H1 (cell line): ENCODE data around the gene WDFY1. TPM values are rescaled to one million over a fixed set of nuclear protein-coding genes. Genes with fewer than 3 reads are reported as not detected.

ENCODE experiments used
- CTCF ChIA-PET: fragments of 300-600 bp; sonication (Branson Sonifier 250); formaldehyde crosslinking; loops from one replicate; lab custom pipeline; 2021; ENCODE audit not compliant: partially characterized antibody; lab: Charles Lee
- POLR2A ChIA-PET: fragments of 300-600 bp; sonication (Branson Sonifier 250); formaldehyde crosslinking; loops from one replicate; lab custom pipeline; 2021; ENCODE audit warnings: inconsistent platforms; ENCODE audit not compliant: partially characterized antibody; lab: Charles Lee
- DNase-seq, 2 experiments: peaks; one replicate each; pipeline versions ENCODE4 v3.0.0 to v3.0.0-alpha.2; 2010 to 2022; ENCODE audit warnings: low spot score in 2 of 2, low read depth in 1 of 2, mixed read lengths in 1 of 2
- FAIRE-seq: peaks from 2 replicates; lab custom pipeline; 2011; peaks lifted over from hg19 to GRCh38; lab: Jason Lieb, UNC
- H2AFZ ChIP-seq: 2 replicates; pipeline ENCODE4 v1.8.1; 2012; ENCODE audit warnings: low read length, inconsistent platforms
- H2AK5ac ChIP-seq: 2 replicates; pipeline ENCODE4 v1.6.1; 2013; ENCODE audit warnings: low read depth, low read length
- H2BK120ac ChIP-seq: replicated peaks from 2 replicates; pipeline ENCODE3; 2013; ENCODE audit warnings: low read depth, low read length, inconsistent platforms
- H2BK12ac ChIP-seq: 2 replicates; pipeline ENCODE4 v1.6.1; 2013; ENCODE audit warnings: low read depth, low read length
- H2BK15ac ChIP-seq: 2 replicates; pipeline ENCODE4 v1.6.1; 2013; ENCODE audit warnings: low read length
- H2BK20ac ChIP-seq: 2 replicates; pipeline ENCODE4 v1.6.1; 2013; ENCODE audit warnings: low read length
- H2BK5ac ChIP-seq: 2 replicates; pipeline ENCODE4 v1.6.1; 2013; ENCODE audit warnings: low read depth, low read length
- H3K14ac ChIP-seq: 2 replicates; pipeline ENCODE4 v1.6.1; 2013; ENCODE audit warnings: inconsistent platforms; ENCODE audit not compliant: insufficient read length
- H3K18ac ChIP-seq: 2 replicates; pipeline ENCODE4 v1.6.1; 2013; ENCODE audit warnings: low read length; ENCODE audit errors: extremely low read depth
- H3K23ac ChIP-seq: 2 replicates; pipeline ENCODE4 v1.6.1; 2013; ENCODE audit warnings: inconsistent platforms; ENCODE audit not compliant: insufficient read length
- H3K23me2 ChIP-seq: 2 replicates; pipeline ENCODE4 v1.6.1; 2013; ENCODE audit warnings: low read depth, low read length
- H3K27ac ChIP-seq: 2 replicates; pipeline ENCODE4 v1.6.1; 2011; ENCODE audit warnings: low read depth, low read length, inconsistent platforms
- H3K27me3 ChIP-seq, 4 experiments: replicated peaks in 1 of 4; 1 replicate in 1 of 4; 2 replicates in 3 of 4; pipeline versions ENCODE4 v1.6.1 to v1.8.1; 2011 to 2013; ENCODE audit warnings: low read length in 3 of 4, mild to moderate bottlenecking in 3 of 4, inconsistent platforms in 2 of 4, mixed read lengths in 2 of 4, moderate library complexity in 1 of 4; ENCODE audit not compliant: control insufficient read depth in 3 of 4, insufficient read depth in 3 of 4; ENCODE audit errors: extremely low read depth in 1 of 4
- H3K36me3 ChIP-seq, 4 experiments: 2 replicates each; pipeline versions ENCODE4 v1.6.1 to v1.8.1; 2011 to 2013; ENCODE audit warnings: mild to moderate bottlenecking in 4 of 4, low read length in 3 of 4, moderate library complexity in 2 of 4, control low read depth in 1 of 4, inconsistent platforms in 1 of 4; ENCODE audit not compliant: insufficient read depth in 4 of 4, control insufficient read depth in 2 of 4
- H3K4ac ChIP-seq: replicated peaks from 2 replicates; pipeline ENCODE3; 2013; ENCODE audit warnings: low read length, low read depth, mixed read lengths, inconsistent platforms; ENCODE audit not compliant: insufficient read length
- H3K4me1 ChIP-seq, 4 experiments: replicated peaks in 1 of 4; 1 replicate in 1 of 4; 2 replicates in 3 of 4; pipeline versions ENCODE4 v1.6.1 to v1.8.1; 2011 to 2013; ENCODE audit warnings: low read length in 3 of 4, inconsistent platforms in 2 of 4, mixed read lengths in 1 of 4; ENCODE audit not compliant: insufficient read depth in 4 of 4, control insufficient read depth in 3 of 4
- H3K4me2 ChIP-seq, 2 experiments: 2 replicates each; pipeline versions ENCODE4 v1.6.1 to v1.8.1; 2011 to 2013; ENCODE audit warnings: low read depth in 2 of 2, low read length in 2 of 2, control low read depth in 1 of 2, inconsistent platforms in 1 of 2, mild to moderate bottlenecking in 1 of 2; ENCODE audit not compliant: insufficient read depth in 1 of 2
- H3K4me3 ChIP-seq, 4 experiments: fragments of 200-600, 300-600 bp in 1 of 4; sonication (generic), shearing (Covaris generic), sonication (Bioruptor Twin) in 1 of 4; 2 replicates each; pipeline versions ENCODE4 v1.5.1 to v1.8.1; 2011 to 2016; ENCODE audit warnings: low read length in 4 of 4, low read depth in 3 of 4, control low read depth in 2 of 4, inconsistent platforms in 2 of 4, mild to moderate bottlenecking in 2 of 4, mixed read lengths in 1 of 4, moderate library complexity in 1 of 4; ENCODE audit not compliant: insufficient read depth in 2 of 4; ENCODE audit errors: extremely low read depth in 1 of 4
- H3K56ac ChIP-seq: replicated peaks from 2 replicates; pipeline ENCODE3; 2013; ENCODE audit warnings: low read depth, mild to moderate bottlenecking, mixed read lengths, low read length, inconsistent platforms; ENCODE audit not compliant: insufficient read length
- H3K79me1 ChIP-seq: 2 replicates; pipeline ENCODE4 v1.6.1; 2013; ENCODE audit warnings: low read depth, low read length, control low read depth
- H3K79me2 ChIP-seq, 2 experiments: 2 replicates each; pipeline versions ENCODE4 v1.6.1 to v1.8.1; 2012 to 2013; ENCODE audit warnings: low read length in 2 of 2, mild to moderate bottlenecking in 2 of 2, inconsistent platforms in 1 of 2; ENCODE audit not compliant: insufficient read depth in 2 of 2, control insufficient read depth in 1 of 2
- H3K9ac ChIP-seq, 4 experiments: replicated peaks in 1 of 4; 1 replicate in 1 of 4; 2 replicates in 3 of 4; pipeline versions ENCODE4 v1.6.1 to v1.8.1; 2011 to 2013; ENCODE audit warnings: low read depth in 3 of 4, low read length in 3 of 4, control low read depth in 2 of 4, mild to moderate bottlenecking in 2 of 4, moderate library complexity in 2 of 4, inconsistent platforms in 1 of 4; ENCODE audit errors: extremely low read depth in 1 of 4
- H3K9me3 ChIP-seq, 2 experiments: 2 replicates each; pipeline versions ENCODE4 v1.6.1 to v1.8.1; 2012 to 2013; ENCODE audit warnings: mild to moderate bottlenecking in 2 of 2, moderate library complexity in 2 of 2, control low read depth in 1 of 2, inconsistent platforms in 1 of 2, low read depth in 1 of 2, low read length in 1 of 2, mixed read lengths in 1 of 2; ENCODE audit not compliant: insufficient read depth in 2 of 2
- H4K20me1 ChIP-seq, 2 experiments: replicated peaks in 1 of 2; 2 replicates each; pipeline versions ENCODE3 to v1.8.1; 2011 to 2013; ENCODE audit warnings: inconsistent platforms in 2 of 2, low read length in 2 of 2, mild to moderate bottlenecking in 1 of 2; ENCODE audit not compliant: insufficient read depth in 2 of 2, control insufficient read depth in 1 of 2
- H4K5ac ChIP-seq: 2 replicates; pipeline ENCODE4 v1.6.1; 2013; ENCODE audit warnings: low read length, low read depth, mixed read lengths, inconsistent platforms; ENCODE audit not compliant: insufficient read length
- H4K8ac ChIP-seq: 2 replicates; pipeline ENCODE4 v1.8.0; 2013; ENCODE audit warnings: mild to moderate bottlenecking, moderate library complexity, low read length, inconsistent platforms; ENCODE audit not compliant: insufficient read depth; ENCODE audit errors: extremely low read depth
- H4K91ac ChIP-seq: replicated peaks from 2 replicates; pipeline ENCODE3; 2013; ENCODE audit warnings: low read length, mixed read lengths, inconsistent platforms; ENCODE audit not compliant: insufficient read length
- ASH2L ChIP-seq: fragments of 200-600, 300-600 bp; sonication (generic); IDR thresholded peaks from one replicate; pipeline ENCODE4 v1.7.1; 2017; ENCODE audit warnings: low read length
- CBX8 ChIP-seq: fragments of 300-800, 300-1000 bp; sonication (generic); IDR thresholded peaks from 2 replicates; pipeline ENCODE4 v1.7.1; 2016; ENCODE audit warnings: low read depth, low read length, borderline replicate concordance
- KDM1A ChIP-seq: fragments of 200-600, 300-600 bp; sonication (generic); IDR thresholded peaks from 2 replicates; pipeline ENCODE4 v1.7.1; 2016; ENCODE audit warnings: mild to moderate bottlenecking, low read length, borderline replicate concordance
- KDM5A ChIP-seq: fragments of 200-600 bp; IDR thresholded peaks from 2 replicates; pipeline ENCODE4 v1.7.1; 2012; ENCODE audit warnings: mild to moderate bottlenecking, low read length, inconsistent platforms, mixed read lengths
- MAFK ChIP-seq: IDR thresholded peaks from 2 replicates; pipeline ENCODE4 v1.6.1; 2012; ENCODE audit warnings: low read depth, mild to moderate bottlenecking, improper control_type of control experiment, low read length
- WGBS, 2 experiments: shearing (Covaris generic) in 1 of 2; methylation state at CpG; one replicate each; pipeline versions ENCODE4 v1.1.6 to v1.1.7; 2013 to 2015; ENCODE audit warnings: low lambda C conversion rate in 2 of 2, mixed read lengths in 2 of 2, inconsistent platforms in 1 of 2, low coverage in 1 of 2, missing lambda C conversion rate in 1 of 2; ENCODE audit not compliant: insufficient replicate concordance in 2 of 2, insufficient coverage in 1 of 2, insufficient read length in 1 of 2; ENCODE audit errors: extremely low coverage in 1 of 2, missing lambda C conversion rate in 1 of 2; 5-methylcytosine and 5-hydroxymethylcytosine counted together
- polyA plus RNA-seq, 7 experiments: library from polyadenylated mRNA; depleted of rRNA in 3 of 7; stranded (reverse) in 5 of 7; unstranded in 2 of 7; fragments of >200 nt in 5 of 7; fragments of 200-250 nt in 2 of 7; gene quantifications; 1 replicate in 5 of 7; 2 replicates in 1 of 7; 4 replicates in 1 of 7; pipeline versions ENCODE4 v1.2.1 to v1.2.3, GENCODE V29; 2011 to 2013; ENCODE audit warnings: missing spikeins in 2 of 7, mixed read lengths in 2 of 7
- total RNA-seq: library from RNA; stranded (reverse); fragmentation: NEBNext Ultra II Directional; extraction: Animal tissue kit (Norgen Biotek cat#: 25700); gene quantifications from 2 replicates; pipeline ENCODE4 v1.2.1, GENCODE V29; 2021

Gene WDFY1
- total and polyA plus RNA-seq, 2 of the 8 experiments (the other 6 are each of a cell fraction or from before 2014, with no cell fraction given), result 68.4 to 94.7 TPM

DNA sequence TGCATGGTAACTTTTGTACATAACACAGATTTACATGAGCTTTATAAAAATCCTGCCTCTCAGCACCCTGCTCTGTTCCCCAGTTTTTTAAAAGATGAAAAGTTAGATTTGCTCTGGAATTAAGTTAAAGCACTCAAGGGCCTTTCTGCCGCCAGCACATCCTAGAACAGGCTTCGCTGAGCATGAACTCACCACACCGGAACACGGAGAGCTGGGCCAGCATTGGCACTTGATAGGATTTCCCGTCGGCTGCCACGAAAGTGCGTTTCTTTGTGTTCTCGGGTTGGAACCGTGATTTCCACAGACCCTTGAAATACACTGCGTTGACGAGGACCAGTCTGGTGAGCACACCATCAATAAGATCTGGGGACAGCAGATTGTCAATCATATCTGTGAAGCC is 46.5 kb upstream of the WDFY1 start:
- Histone ChIP-seq H3K4me3 (no peak overlapping the region), H2BK20ac (no peak overlapping the region), H3K9me3 (no peaks in the 10 kb centered on the region), H4K20me1 (peaks cover 0 to 3% of the 10 kb centered on the region in 2 experiments), H4K8ac (no peak overlapping the region), H3K56ac (no peak overlapping the region), H3K23me2 (no peaks in the 10 kb centered on the region), H3K27me3 (no peaks in the 10 kb centered on the region), H3K79me1 (no peaks in the 10 kb centered on the region), H2BK15ac (no peak overlapping the region), H3K23ac (no peak overlapping the region), H2BK120ac (no peak overlapping the region), H3K4me1 (peaks cover 0 to 4% (median 0%) of the 10 kb centered on the region in 4 experiments; a peak in 1 of 7 replicates), H2AFZ (no peak overlapping the region), H3K4ac (no peak overlapping the region), H3K9ac (no peak overlapping the region), H3K14ac (no peak overlapping the region), H4K91ac (no peak overlapping the region), H4K5ac (no peak overlapping the region), H2AK5ac (no peak overlapping the region), H2BK5ac (no peak overlapping the region), H3K27ac (no peak overlapping the region), H3K36me3 (no peaks in the 10 kb centered on the region; a peak in 1 of 8 replicates), H3K18ac (no peak overlapping the region), H3K4me2 (no peak overlapping the region), H3K79me2 (no peaks in the 10 kb centered on the region), H2BK12ac (no peak overlapping the region)
- ChIA-PET CTCF (interaction anchor here (0.9 to 16.7 kb wide), 7 partner anchors 9 to 292 kb away, joined by 3 to 436 read pairs (median 53); no protein-coding TSS in a partner anchor), POLR2A (no interaction called here)
- FAIRE-seq (no peak), DNase-seq (no peak)
- 93% methylated on average over 12 of the region's 12 CpGs; no CpG with 5 or more reads in 1 of the 2 experiments for WGBS, 2 experiments
- no peak for TF ChIP-seq CBX8
- no peak for TF ChIP-seq ASH2L
- no peak for TF ChIP-seq MAFK
- TF ChIP-seq KDM1A, result no peak
- TF ChIP-seq KDM5A, result no peak
